Measurements from ENCODE around the gene C17orf75.

Gene C17orf75

GRCh38 chr17:32305049-32305448 lies 36.9 kb downstream of the C17orf75 start:
- DNase-seq (ENCODE audit: low read depth in 2 of 2), result no peak

DNA sequence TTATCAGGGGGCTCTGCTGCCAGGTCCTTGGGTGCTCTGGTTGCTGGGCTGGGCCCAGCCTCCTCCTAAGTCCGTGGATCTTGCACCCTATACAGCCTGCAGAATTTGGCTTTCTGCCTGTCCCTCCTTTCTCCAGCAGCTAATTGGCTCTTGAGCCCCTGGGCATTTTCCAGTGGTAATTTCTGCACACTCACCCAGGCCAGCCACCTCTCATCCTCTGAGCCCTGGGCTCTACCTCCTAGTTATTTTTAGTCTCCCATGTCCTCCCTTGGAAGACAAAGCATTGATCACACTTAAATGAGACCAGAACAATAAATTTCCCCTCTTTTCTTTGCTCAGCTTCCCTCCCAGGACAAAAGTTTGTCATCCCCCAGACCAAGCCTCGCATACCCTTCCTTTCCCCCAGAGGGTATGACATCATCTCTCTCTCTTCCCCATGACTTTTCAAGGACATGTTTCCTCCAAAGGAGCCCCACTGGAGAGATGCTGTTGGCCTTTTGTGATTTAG lies 38.1 kb downstream of the C17orf75 start:
- no peak for DNase-seq (ENCODE audit: low read depth in 2 of 2)

GRCh38 chr17:32302860-32303649 lies 38.9 kb downstream of the C17orf75 start:
- DNase-seq (ENCODE audit: low read depth in 2 of 2), result no peak

DNA sequence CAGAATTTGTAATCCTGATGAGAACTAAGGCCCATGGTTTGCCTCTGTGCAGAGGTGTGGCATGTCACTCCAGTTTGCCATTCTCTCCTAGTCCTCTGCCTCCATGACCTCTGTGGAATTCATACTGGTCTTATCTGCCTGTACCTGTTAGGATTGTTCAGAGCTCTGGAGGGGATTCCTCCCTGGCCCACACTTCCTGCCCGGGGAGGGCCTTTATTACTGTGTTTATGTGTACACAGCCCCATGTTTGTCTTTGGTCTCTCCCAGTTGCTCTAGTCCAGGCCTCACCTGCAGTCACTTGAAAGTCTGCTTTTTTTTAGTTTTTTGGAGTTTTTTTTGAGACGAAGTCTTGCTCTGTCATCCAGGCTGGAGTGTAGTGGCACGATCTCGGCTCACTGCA lies 39.9 kb downstream of the C17orf75 start:
- DNase-seq (ENCODE audit: low read depth in 2 of 2), result no peak

- no peak for DNase-seq (ENCODE audit: low read depth in 2 of 2)
Observed at GRCh38 chr17:32299580-32300164, 42.3 kb downstream of the C17orf75 start.

DNA sequence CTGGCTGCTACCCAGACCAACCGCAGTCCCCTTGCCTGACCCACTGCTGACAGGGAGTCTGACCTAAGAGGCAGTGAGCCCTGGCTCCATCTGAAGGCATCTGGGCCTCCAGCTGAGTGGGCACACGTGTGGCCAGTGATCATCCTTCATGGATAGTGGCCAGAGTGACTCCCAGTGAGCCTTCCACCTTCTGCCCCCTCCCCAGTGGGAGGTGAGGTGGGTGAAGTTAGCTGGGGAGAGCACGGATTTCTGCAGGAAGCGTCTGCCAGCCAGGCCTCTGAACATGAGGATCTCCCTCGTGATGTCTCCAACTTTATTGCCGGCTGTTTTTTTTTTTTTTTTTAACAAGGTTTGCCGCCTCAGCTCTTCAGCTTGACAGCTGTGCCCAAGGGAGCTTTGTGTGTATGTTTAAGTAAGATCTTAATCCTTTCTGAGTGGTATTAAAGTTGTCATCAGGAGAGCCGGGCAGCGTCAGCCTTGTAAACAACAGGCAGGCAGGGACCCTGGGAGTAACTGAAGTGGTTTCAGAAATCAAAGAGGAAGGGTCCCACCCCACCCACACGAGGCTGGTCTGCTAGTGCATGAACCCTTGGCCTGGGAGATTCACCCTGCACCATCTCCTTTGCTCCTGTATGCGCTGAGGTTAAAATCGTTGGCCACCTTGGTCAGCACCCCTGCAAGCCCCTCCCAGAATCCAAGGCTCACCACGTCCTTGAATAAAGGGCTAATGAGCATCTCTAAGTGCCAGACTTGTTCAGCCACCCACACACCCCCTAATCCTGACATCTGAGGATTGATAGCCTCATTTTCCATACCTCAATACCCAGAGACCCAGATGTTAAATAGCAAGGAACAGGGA lies 43.0 kb downstream of the C17orf75 start:
- DNase-seq (ENCODE audit: low read depth in 2 of 2), result no peak

DNA sequence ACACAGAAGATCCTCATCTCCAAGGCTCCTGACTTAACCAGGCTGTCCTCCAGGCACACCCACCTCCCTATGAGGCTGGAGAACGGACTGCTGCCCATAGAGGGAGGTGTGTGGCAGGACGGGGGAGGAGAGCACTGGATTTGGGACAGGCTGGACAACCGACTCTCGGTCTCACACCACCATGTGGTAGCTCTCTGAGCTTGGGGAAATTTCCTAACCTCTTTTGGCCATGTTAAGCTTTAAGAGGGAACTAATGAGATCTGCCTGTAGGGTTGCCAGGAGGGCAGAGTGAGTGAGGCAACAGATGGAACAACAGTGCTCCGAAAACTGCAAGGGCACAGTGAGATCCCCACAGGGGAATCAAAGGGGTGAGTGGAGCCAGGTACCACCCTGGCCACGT lies 43.7 kb downstream of the C17orf75 start:
- DNase-seq (ENCODE audit: low read depth in 2 of 2), result no peak

DNA sequence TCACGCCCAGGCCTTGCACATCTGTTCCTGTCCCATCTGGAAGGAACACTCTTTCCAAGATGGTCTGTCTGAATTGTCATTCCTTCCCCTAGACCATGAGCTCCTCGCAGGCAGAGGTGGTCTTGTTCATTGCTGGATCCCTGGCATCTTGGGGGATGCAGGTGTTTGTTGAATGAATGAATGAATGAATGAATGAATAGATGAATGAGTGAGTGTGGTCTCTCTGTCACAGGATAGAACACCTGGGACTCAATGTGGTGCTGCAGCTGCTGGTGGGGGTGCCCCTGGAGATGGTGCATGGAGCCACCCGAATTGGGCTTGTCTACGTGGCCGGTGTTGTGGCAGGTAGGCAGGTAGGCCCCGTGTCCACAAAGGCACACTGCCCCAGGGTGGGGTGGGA lies 44.1 kb downstream of the C17orf75 start:
- no peak for DNase-seq (ENCODE audit: low read depth in 2 of 2)

- no peak for DNase-seq (ENCODE audit: low read depth in 2 of 2)
Observed at GRCh38 chr17:32297424-32297823, 44.5 kb downstream of the C17orf75 start.

GRCh38 chr17:32292094-32292493 lies 49.9 kb downstream of the C17orf75 start:
- no peak for DNase-seq (ENCODE audit: low read depth in 2 of 2)

- DNase-seq (ENCODE audit: low read depth in 2 of 2), result no peak
Observed at GRCh38 chr17:32289471-32290070, 52.4 kb downstream of the C17orf75 start.

DNA sequence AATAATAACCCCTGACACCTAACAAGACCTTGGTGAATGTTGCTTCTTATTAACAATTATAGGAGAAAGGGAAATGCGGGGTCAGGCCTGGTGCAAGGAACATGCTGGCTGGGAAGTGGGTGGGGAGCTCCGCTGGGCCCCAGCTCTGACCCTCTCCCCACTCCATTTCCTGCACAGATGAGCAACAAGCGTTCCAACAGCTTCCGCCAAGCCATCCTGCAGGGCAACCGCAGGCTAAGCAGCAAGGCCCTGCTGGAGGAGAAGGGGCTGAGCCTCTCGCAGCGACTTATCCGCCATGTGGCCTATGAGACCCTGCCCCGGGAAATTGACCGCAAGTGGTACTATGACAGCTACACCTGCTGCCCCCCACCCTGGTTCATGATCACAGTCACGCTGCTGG lies 53.4 kb downstream of the C17orf75 start:
- no peak for DNase-seq (ENCODE audit: low read depth in 2 of 2)

GRCh38 chr17:32287804-32288511 lies 54.0 kb downstream of the C17orf75 start:
- no peak for DNase-seq (ENCODE audit: low read depth in 2 of 2)

- no peak for DNase-seq (ENCODE audit: low read depth in 2 of 2)
Observed at GRCh38 chr17:32286518-32286900, 55.5 kb downstream of the C17orf75 start.

GRCh38 chr17:32285746-32286517 lies 56.0 kb downstream of the C17orf75 start:
- no peak for DNase-seq (ENCODE audit: low read depth in 2 of 2)

DNA sequence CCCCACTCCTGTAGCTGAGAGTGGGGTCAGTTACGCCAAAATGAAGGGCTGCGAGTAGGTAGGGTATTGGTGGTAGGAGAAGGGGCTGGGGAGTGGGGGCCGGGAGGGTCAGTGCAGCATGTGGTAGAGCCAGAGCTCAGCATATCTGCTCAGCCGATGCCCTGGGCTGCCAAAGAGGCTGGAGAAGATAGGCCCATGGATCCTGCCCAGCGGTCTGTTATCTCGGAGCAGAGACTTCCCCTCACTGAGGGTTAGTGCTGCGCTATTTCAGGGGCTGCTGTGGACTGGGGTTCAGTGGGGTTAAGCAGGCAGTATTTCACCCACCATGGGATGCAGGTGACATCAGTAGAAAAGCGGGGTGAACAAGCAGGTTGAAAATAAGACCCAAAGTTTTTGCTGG lies 56.7 kb downstream of the C17orf75 start:
- no peak for DNase-seq (ENCODE audit: low read depth in 2 of 2)

DNA sequence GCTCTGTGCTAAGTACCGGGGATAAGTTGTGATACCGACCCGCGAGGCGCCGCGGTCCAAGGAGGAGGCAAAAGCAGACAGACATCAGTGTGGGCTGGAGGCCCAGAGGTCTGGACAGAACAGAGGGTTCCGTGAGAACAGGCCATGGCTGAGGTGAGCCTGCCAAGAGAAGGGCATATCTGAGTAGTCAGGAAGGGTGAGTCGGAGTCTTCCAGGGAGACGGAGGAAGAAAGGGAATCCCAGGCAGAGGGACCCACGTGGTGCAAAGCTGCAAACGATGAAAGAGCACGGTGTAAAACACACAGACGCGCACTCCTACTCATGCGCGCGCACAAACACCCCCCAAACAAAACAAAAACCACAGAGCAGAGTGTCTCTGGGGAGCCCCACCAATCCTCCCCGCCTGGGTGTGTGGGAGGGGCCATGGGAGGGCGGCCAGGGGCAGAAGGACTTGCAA lies 58.2 kb downstream of the C17orf75 start:
- no peak for DNase-seq (ENCODE audit: low read depth in 2 of 2)

- DNase-seq (ENCODE audit: low read depth in 2 of 2), result no peak
Observed at GRCh38 chr17:32281011-32281451, 60.9 kb downstream of the C17orf75 start.

GRCh38 chr17:32279891-32280716 lies 61.9 kb downstream of the C17orf75 start:
- no peak for DNase-seq (ENCODE audit: low read depth in 2 of 2)

GRCh38 chr17:32278815-32279214 lies 63.2 kb downstream of the C17orf75 start:
- DNase-seq (ENCODE audit: low read depth in 2 of 2), result no peak

All from stimulated activated CD8-positive, alpha-beta memory T cell treated with anti-CD3 and anti-CD28 coated beads, Interleukin-7, amount 100 ng/mL, for 1 hour (primary cell).